Breast epithelium (tissue), 3 donors: ENCODE results near the gene DRGX.

Experiments used
- POLR2A ChIP-seq: fragments of 450-650 bp; IDR thresholded peaks from one replicate; pipeline ENCODE4 v1.6.1; 2016; ENCODE audit warnings: antibody characterized with exemption, mild to moderate bottlenecking, moderate library complexity
- POLR2AphosphoS5 ChIP-seq, 3 donors: sonication (generic); formaldehyde crosslinking; IDR thresholded peaks; one replicate each; pipeline ENCODE4 v1.6.1; 2017; ENCODE audit warnings: antibody characterized with exemption in 3 of 3

DNA sequence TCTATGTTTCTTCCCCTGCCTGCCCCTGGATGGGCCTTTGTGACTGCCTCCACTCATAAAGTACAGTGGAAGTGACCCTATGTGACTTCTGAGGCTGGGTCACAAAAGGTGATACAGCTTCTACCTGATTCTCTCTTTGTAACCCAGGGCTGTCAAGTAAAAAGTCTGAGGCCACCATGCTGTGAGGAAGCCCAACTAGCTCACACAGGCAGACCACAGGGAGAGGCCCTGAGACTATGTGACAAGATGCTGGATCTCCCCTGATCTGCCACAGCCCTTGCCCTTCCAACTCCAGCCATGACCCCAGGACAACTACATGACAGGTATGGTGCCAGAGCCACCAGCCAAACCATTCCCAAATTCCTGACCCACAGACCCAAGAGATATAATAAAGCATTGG lies 45.8 kb downstream of the DRGX start:
- TF ChIP-seq POLR2A: no peak
- no peak for TF ChIP-seq POLR2AphosphoS5 (IDR thresholded peaks at IDR 0.05)
